ENCODE measurements around the gene NR2C1. TPM values are rescaled to one million over a fixed set of nuclear protein-coding genes. Genes with fewer than 3 reads are reported as not detected.
A peak's percentile ranks its signal among the peaks of the same experiment; 100 is the strongest.

Gene NR2C1
- total RNA-seq, 1 experiment from 2014 or later, result 45.4 TPM

- DNase-seq (ENCODE audit: low spot score) (no peak), ATAC-seq (peak; percentile 72)
- Mint-ChIP-seq H3K27me3 (ENCODE audit: low read depth) (no peaks in the 10 kb centered on the region), H3K4me1 (peaks cover 36% of the 10 kb centered on the region), H3K36me3 (peaks cover 15% of the 10 kb centered on the region), H3K9me3 (no peaks in the 10 kb centered on the region), H3K4me3 (no peak overlapping the region), H3K27ac (peak overlapping the region; percentile 69; the same call in 1 of the 2 replicates)
- ChIA-PET CTCF (interaction anchor here (1.0 to 1.6 kb wide), 9 partner anchors 9 to 218 kb away, joined by 3 to 18 read pairs (median 5); partner anchors contain the start of genes FGD6, NR2C1 and VEZT), POLR2A (no interaction called here)
- TF ChIP-seq ZBTB43 (CRISPR knock-in tag; IDR thresholded peaks at IDR 0.05), result no peak
- no peak for TF ChIP-seq FOXP4 (CRISPR knock-in tag; IDR thresholded peaks at IDR 0.05)
- no peak for TF ChIP-seq NR3C1 (CRISPR knock-in tag; conservative IDR thresholded peaks at IDR 0.05; ENCODE audit: low read depth)
- TF ChIP-seq GABPB1 (CRISPR knock-in tag; IDR thresholded peaks at IDR 0.05), result no peak
- TF ChIP-seq RORB (CRISPR knock-in tag; IDR thresholded peaks at IDR 0.05), result no peak
- TF ChIP-seq CTCF (IDR thresholded peaks at IDR 0.05), result no peak
- no peak for TF ChIP-seq ZSCAN18 (CRISPR knock-in tag; IDR thresholded peaks at IDR 0.05)
- TF ChIP-seq E2F5 (CRISPR knock-in tag; IDR thresholded peaks at IDR 0.05), result no peak
- TF ChIP-seq ZNF532 (CRISPR knock-in tag; IDR thresholded peaks at IDR 0.05; ENCODE audit: borderline replicate concordance), result no peak
- TF ChIP-seq ATF6 (CRISPR knock-in tag; IDR thresholded peaks at IDR 0.05), result no peak
- TF ChIP-seq ATF3 (CRISPR knock-in tag; conservative IDR thresholded peaks at IDR 0.05), result no peak
- no peak for TF ChIP-seq E2F4 (CRISPR knock-in tag; IDR thresholded peaks at IDR 0.05; ENCODE audit: borderline replicate concordance, low read depth)
- no peak for TF ChIP-seq SOX15 (CRISPR knock-in tag; IDR thresholded peaks at IDR 0.05)
- TF ChIP-seq HMGXB4 (CRISPR knock-in tag; IDR thresholded peaks at IDR 0.05), result no peak
- TF ChIP-seq SMAD4 (CRISPR knock-in tag; IDR thresholded peaks at IDR 0.05), result no peak
- TF ChIP-seq PREB (CRISPR knock-in tag; IDR thresholded peaks at IDR 0.05; ENCODE audit: borderline replicate concordance), result no peak
- no peak for TF ChIP-seq CDX4 (CRISPR knock-in tag; IDR thresholded peaks at IDR 0.05; ENCODE audit: borderline replicate concordance)
Observed at GRCh38 chr12:95116773-95117172, 43.4 kb upstream of the NR2C1 start.
